GM21515 (cell line): Measurements from ENCODE around the gene GPR37.

Experiments
- ATAC-seq: cut with Tn5 transposase; IDR thresholded peaks from one replicate; pipeline ENCODE4 v1.9.1; 2021; ENCODE audit not compliant: unreplicated experiment

GPR37 gene

GRCh38 chr7:124737760-124738300, 27.8 kb downstream of the GPR37 start:
- ATAC-seq: no peak

DNA sequence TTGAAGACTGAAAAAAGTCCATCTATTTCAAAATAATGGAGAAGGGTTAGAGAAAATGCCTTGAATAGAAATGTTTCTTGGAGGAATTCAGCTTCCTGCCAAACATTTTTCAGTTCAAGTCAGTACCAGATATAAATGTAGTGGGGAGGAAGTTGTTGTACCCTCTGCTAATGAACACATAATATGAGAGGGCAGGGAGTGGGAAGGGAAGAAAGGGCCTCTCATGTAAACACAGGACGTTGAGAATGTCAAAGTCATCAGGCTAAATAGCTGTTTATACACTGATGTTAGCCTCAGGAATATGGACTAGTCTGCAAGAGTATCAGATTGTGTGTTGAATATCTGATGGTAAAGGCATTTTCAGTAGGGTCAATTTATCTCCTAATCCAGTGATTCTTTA, 37.0 kb downstream of the GPR37 start:
- ATAC-seq: no peak

DNA sequence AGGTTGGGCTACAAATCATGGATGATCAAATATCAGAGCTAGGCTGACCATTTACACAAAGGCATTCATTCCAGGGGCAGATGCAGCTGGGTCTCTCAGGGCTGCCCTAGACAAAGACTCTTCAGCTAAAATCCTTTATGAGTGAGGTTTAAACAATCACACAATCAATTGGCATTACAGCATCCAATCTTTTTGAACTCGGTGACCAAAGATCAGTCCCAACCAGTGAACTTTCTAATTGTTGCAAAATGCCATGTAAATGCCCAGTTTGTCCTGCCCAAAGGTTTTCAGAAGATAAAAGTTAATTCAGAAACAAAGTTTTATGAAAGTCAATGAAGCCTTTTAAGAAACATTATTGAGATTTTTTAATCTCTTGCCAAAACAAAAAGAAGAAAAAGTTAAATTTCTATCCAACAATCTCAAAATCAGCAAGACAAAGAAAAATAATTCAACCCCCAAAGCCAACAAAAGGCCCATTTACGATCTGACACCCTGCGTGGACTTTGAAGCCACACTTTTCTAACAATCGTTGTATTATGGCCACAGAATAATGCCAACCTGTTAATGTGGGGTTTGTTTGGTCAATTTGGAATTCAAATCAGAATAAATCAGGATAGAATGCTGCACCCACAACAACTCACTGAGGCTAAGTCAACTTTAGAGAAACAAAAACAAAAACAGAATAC, 40.9 kb downstream of the GPR37 start:
- no peak for ATAC-seq

GRCh38 chr7:124724079-124724478, 41.5 kb downstream of the GPR37 start:
- ATAC-seq: no peak

DNA sequence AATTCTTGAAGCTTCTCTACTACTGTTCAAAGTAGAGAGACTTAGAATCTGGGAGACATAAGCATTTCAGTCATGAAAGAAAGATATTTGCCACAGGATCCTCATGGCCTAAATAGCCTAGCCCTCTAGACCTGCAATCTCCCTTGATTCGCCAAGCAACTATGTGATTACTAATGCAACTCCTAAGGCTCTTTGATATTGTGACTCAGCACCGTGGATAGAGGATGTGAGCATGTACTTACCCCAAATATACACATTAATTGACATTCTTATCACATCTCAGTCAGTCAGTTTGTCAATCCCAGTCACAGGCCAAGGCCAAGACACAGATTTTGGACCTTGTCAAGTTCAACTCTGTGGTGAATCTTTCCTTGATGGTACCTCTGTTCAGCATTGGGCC, 42.6 kb downstream of the GPR37 start:
- no peak for ATAC-seq

DNA sequence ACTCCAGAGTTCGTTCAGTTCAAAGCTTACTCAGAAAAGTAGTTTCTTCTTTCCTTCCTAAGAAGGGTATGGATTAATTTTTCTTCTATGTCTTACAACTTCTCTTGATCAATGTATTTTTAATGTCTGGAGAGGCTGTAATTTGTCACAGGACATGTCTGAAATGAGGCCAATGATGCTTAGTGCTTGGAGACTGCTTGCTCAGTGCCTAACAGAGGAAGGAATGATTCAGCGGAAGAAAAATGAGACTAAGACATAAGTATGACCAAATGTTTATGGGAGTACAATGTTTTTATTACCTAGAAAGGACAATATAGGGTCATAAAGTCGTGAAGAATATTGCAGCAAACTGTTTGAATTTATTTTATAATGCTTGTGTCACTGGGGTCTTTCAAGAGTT, 43.3 kb downstream of the GPR37 start:
- no peak for ATAC-seq

- ATAC-seq: no peak
These were observed 45.4 kb downstream of the GPR37 start for GRCh38 chr7:124720195-124720594.

GRCh38 chr7:124718032-124718766, 47.4 kb downstream of the GPR37 start:
- ATAC-seq: no peak

DNA sequence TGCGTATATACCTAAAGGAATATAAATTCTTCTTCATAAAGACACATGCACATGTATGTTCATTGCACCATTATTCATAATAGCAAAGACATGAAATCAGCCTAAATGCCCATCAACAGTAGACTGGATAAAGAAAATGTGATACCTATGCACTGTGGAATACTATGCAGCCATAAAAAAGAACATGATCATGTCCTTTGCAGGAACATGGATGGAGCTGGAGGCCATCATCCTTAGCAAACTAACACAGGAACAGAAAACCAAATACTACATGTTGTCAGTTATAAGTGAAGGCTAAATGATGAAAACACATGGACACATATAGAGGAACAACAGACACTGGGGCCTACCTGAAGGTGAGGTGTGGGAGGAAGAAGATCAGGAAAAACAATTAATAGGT, 48.7 kb downstream of the GPR37 start:
- no peak for ATAC-seq

GRCh38 chr7:124713086-124713485, 52.5 kb downstream of the GPR37 start:
- ATAC-seq: no peak

DNA sequence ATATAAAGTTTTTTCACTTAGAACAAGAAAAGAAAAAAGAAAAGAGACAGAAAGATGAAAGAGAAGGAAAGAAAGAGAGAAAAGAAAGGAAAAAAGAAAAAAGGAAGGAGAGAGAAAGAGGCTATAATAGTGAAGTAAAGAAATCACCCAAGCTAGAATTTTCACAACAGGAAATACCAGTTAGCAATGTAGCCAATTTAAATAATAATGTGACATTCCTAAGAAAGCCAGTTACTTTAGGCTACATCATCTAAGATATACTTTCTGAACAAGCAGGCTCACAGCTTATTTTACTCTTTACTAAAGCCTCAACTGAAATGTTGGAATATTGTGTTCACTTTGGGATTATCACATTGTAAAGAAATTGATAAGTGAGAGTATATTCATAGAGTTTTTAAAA, 53.6 kb downstream of the GPR37 start:
- ATAC-seq: no peak

- no peak for ATAC-seq
These were observed 63.2 kb downstream of the GPR37 start for GRCh38 chr7:124702385-124702784.

- ATAC-seq: no peak
These were observed 63.6 kb downstream of the GPR37 start for GRCh38 chr7:124701955-124702354.

DNA sequence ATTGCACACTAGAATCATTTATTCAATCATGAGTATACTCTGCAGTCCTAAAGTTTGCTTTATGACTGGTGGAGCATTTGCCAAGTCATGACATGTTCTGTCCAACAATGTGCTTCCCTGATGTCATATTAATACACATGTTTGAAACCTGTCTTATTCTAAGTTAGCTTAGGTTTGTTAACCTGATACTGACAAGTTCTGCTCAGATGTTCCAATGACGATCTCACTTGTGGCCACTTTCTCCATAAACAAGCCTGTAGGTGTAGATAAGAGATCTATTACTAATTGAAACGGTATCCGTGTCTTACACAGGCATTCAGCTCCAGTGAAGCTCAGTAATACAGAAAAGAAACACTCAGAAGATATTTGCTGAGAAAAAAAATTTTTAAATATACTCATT, 64.9 kb downstream of the GPR37 start:
- no peak for ATAC-seq

GRCh38 chr7:124698964-124699363, 66.6 kb downstream of the GPR37 start:
- ATAC-seq: no peak

- ATAC-seq: no peak
These were observed 67.8 kb downstream of the GPR37 start for GRCh38 chr7:124697746-124698145.
